Jurkat, Clone E6-1 (cell line): Measurements from ENCODE around the gene BCL2L1.

Experiments
- DNase-seq: peaks from one replicate; pipeline ENCODE4 v3.0.0-alpha.2; 2011; ENCODE audit warnings: low read depth, low spot score
- H3K4me3 ChIP-seq: 2 replicates; pipeline ENCODE4 v1.5.1; 2011; ENCODE audit warnings: mild to moderate bottlenecking, low read length, control low read depth, moderate library complexity

The BCL2L1 gene

GRCh38 chr20:31738729-31739549 lies 16.3 kb upstream of the BCL2L1 start, which contains the start of gene TPX2:
TSS of gene TPX2 (plus strand) at chr20:31739290. CDS start at chr20:31757477, 18,187 bp downstream.
- peak; percentile 97 for DNase-seq
- peak within 1 kb of the TSS; percentile 99 for H3K4me3 ChIP-seq

- no peak for DNase-seq
- H3K4me3 ChIP-seq: no peak overlapping the region
Observed at GRCh38 chr20:31731321-31731717, 8.7 kb upstream of the BCL2L1 start.

GRCh38 chr20:31723319-31724078 lies 831 bp upstream of the BCL2L1 start:
- peak; percentile 97 for DNase-seq
- H3K4me3 ChIP-seq: peak overlapping the region; percentile 76

GRCh38 chr20:31723069-31723318 lies 326 bp upstream of the BCL2L1 start:
- no peak for DNase-seq

GRCh38 chr20:31721408-31722256 lies 1.0 kb downstream of the BCL2L1 start:
- H3K4me3 ChIP-seq: peak overlapping the region; percentile 76
- DNase-seq: no peak

More at GRCh38 chr20:31723069-31723318, 326 bp upstream of the BCL2L1 start:
- peak overlapping the region; percentile 76 for H3K4me3 ChIP-seq

GRCh38 chr20:31720486-31721407 lies 1.9 kb downstream of the BCL2L1 start:
- DNase-seq: peak; percentile 36
- H3K4me3 ChIP-seq: peak overlapping the region; percentile 76

GRCh38 chr20:31719644-31720485 lies 2.8 kb downstream of the BCL2L1 start:
- peak overlapping the region; percentile 76; the same call in 1 of the 2 replicates for H3K4me3 ChIP-seq
- DNase-seq: no peak

GRCh38 chr20:31718952-31719643 lies 3.6 kb downstream of the BCL2L1 start:
- DNase-seq: no peak
- H3K4me3 ChIP-seq: no peak overlapping the region

- DNase-seq: no peak
- no peak overlapping the region for H3K4me3 ChIP-seq
Observed at GRCh38 chr20:31717478-31718201, 5.0 kb downstream of the BCL2L1 start.

GRCh38 chr20:31716818-31717477 lies 5.7 kb downstream of the BCL2L1 start:
- DNase-seq: no peak
- H3K4me3 ChIP-seq: no peak overlapping the region

GRCh38 chr20:31716351-31716750 lies 6.3 kb downstream of the BCL2L1 start:
- H3K4me3 ChIP-seq: no peak overlapping the region

GRCh38 chr20:31715766-31716165 lies 6.9 kb downstream of the BCL2L1 start:
- DNase-seq: no peak
- no peak overlapping the region for H3K4me3 ChIP-seq

More at GRCh38 chr20:31716351-31716750, 6.3 kb downstream of the BCL2L1 start:
- DNase-seq: no peak

- H3K4me3 ChIP-seq: no peak overlapping the region
- no peak for DNase-seq
Observed at GRCh38 chr20:31713312-31714273, 9.1 kb downstream of the BCL2L1 start.

- H3K4me3 ChIP-seq: no peak overlapping the region
Observed at GRCh38 chr20:31712564-31713311, 9.9 kb downstream of the BCL2L1 start.

More at GRCh38 chr20:31712564-31713311, 9.9 kb downstream of the BCL2L1 start:
- DNase-seq: no peak
